GM23338 (cell line): ENCODE results near the gene TBC1D5. TPM values are rescaled to one million over a fixed set of nuclear protein-coding genes. Genes with fewer than 3 reads are reported as not detected.

ENCODE experiments used
- ATAC-seq: fragments of 200-7000 bp; cut with Tn5 transposase; 3 replicates; pipeline ENCODE4 v1.9.1; 2020
- DNase-seq: peaks from one replicate; pipeline ENCODE4 v3.0.0-alpha.2; 2015; ENCODE audit warnings: low spot score
- H2AFZ ChIP-seq: fragments of 200-600 bp; sonication (generic); 2 replicates; pipeline ENCODE4 v1.8.0; 2016; ENCODE audit warnings: antibody characterized with exemption, mild to moderate bottlenecking, moderate library complexity
- H3F3A ChIP-seq: fragments of 200-600 bp; sonication (generic); replicated peaks from 2 replicates; pipeline ENCODE4 v1.8.0; 2017; ENCODE audit warnings: antibody characterized with exemption, mixed run types, low read depth
- H3K27ac ChIP-seq: fragments of 200-600 bp; sonication (generic); 2 replicates; pipeline ENCODE4 v1.6.1; 2016; ENCODE audit warnings: low read depth
- H3K27me3 ChIP-seq: fragments of 200-600 bp; sonication (generic); 2 replicates; pipeline ENCODE4 v1.8.0; 2016; ENCODE audit warnings: mild to moderate bottlenecking, mixed run types, moderate library complexity; ENCODE audit not compliant: insufficient read depth
- H3K36me3 ChIP-seq: fragments of 200-600 bp; sonication (generic); 2 replicates; pipeline ENCODE4 v1.8.0; 2016; ENCODE audit warnings: mild to moderate bottlenecking; ENCODE audit not compliant: insufficient read depth
- H3K4me1 ChIP-seq: fragments of 200-600 bp; sonication (generic); 2 replicates; pipeline ENCODE4 v1.8.0; 2016; ENCODE audit warnings: mild to moderate bottlenecking, moderate library complexity; ENCODE audit not compliant: insufficient read depth
- H3K4me2 ChIP-seq: fragments of 200-600 bp; sonication (generic); 2 replicates; pipeline ENCODE4 v1.7.1; 2017; ENCODE audit warnings: mixed run types
- H3K4me3 ChIP-seq: fragments of 200-600 bp; sonication (generic); 2 replicates; pipeline ENCODE4 v1.6.1; 2016; ENCODE audit warnings: mixed run types
- H3K79me2 ChIP-seq: fragments of 200-600 bp; sonication (generic); replicated peaks from 2 replicates; pipeline ENCODE4 v1.8.0; 2017; ENCODE audit warnings: mild to moderate bottlenecking; ENCODE audit not compliant: insufficient read depth
- H3K9me2 ChIP-seq: fragments of 200-600 bp; sonication (generic); 2 replicates; pipeline ENCODE4 v1.8.0; 2017; ENCODE audit not compliant: insufficient read depth
- H4K20me1 ChIP-seq: fragments of 200-600 bp; sonication (generic); replicated peaks from 2 replicates; pipeline ENCODE4 v1.8.0; 2017; ENCODE audit warnings: mild to moderate bottlenecking; ENCODE audit not compliant: insufficient read depth
- H3K27ac Mint-ChIP-seq: 2 replicates; pipeline ENCODE4 v1.8.0; 2020; ENCODE audit warnings: inconsistent platforms, mild to moderate bottlenecking, moderate library complexity, mixed read lengths
- H3K27me3 Mint-ChIP-seq: 3 replicates; pipeline ENCODE4 v1.8.0; 2022; ENCODE audit warnings: low read depth, mild to moderate bottlenecking, moderate library complexity, mixed read lengths, inconsistent platforms; ENCODE audit not compliant: insufficient read depth, poor library complexity
- H3K36me3 Mint-ChIP-seq: 3 replicates; pipeline ENCODE4 v1.8.0; 2021; ENCODE audit warnings: low read depth, mild to moderate bottlenecking, inconsistent platforms, moderate library complexity, mixed read lengths
- H3K4me1 Mint-ChIP-seq: 3 replicates; pipeline ENCODE4 v1.8.0; 2020; ENCODE audit warnings: mild to moderate bottlenecking, inconsistent platforms, mixed read lengths
- H3K4me3 Mint-ChIP-seq: 3 replicates; pipeline ENCODE4 v1.8.0; 2021; ENCODE audit warnings: moderate library complexity, mild to moderate bottlenecking, inconsistent platforms, mixed read lengths
- H3K9me3 Mint-ChIP-seq: 3 replicates; pipeline ENCODE4 v1.8.0; 2020; ENCODE audit warnings: moderate library complexity, mild to moderate bottlenecking, inconsistent platforms, mixed read lengths
- CREB1 ChIP-seq: fragments of 250-450 bp; sonication (Bioruptor Pico); IDR thresholded peaks from 2 replicates; pipeline ENCODE4 v1.5.0; 2020; ENCODE audit warnings: low read depth, mild to moderate bottlenecking, moderate library complexity
- CTCF ChIP-seq, 2 experiments: fragments of 200-600 bp in 1 of 2; sonication (generic) in 1 of 2; conservative IDR thresholded peaks; 2 replicates each; pipeline versions ENCODE4 v1.5.1 to v1.6.1; 2016 to 2017; ENCODE audit warnings: antibody characterized with exemption in 2 of 2, low read depth in 2 of 2, mild to moderate bottlenecking in 2 of 2, moderate library complexity in 1 of 2
- ETS1 ChIP-seq: IDR thresholded peaks from 2 replicates; pipeline ENCODE4 v1.6.1; 2016; ENCODE audit warnings: antibody characterized with exemption
- EZH2 ChIP-seq: fragments of 200-600 bp; sonication (generic); IDR thresholded peaks from one replicate; pipeline ENCODE4 v1.8.0; 2017; ENCODE audit warnings: antibody characterized with exemption, mild to moderate bottlenecking, low read depth; ENCODE audit not compliant: unreplicated experiment
- EZH2phosphoT487 ChIP-seq: fragments of 200-600 bp; sonication (generic); IDR thresholded peaks from one replicate; pipeline ENCODE4 v1.8.1; 2018; ENCODE audit warnings: antibody characterized with exemption; ENCODE audit not compliant: unreplicated experiment
- JUNB ChIP-seq: IDR thresholded peaks from one replicate; pipeline ENCODE4 v1.6.1; 2016; ENCODE audit warnings: antibody characterized with exemption; ENCODE audit not compliant: unreplicated experiment
- NANOG ChIP-seq: IDR thresholded peaks from 2 replicates; pipeline ENCODE4 v1.6.1; 2016; ENCODE audit warnings: antibody characterized with exemption, borderline replicate concordance
- POLR2AphosphoS5 ChIP-seq: IDR thresholded peaks from 2 replicates; pipeline ENCODE4 v1.6.1; 2016; ENCODE audit warnings: antibody characterized with exemption, low read depth
- REST ChIP-seq: IDR thresholded peaks from one replicate; pipeline ENCODE4 v1.6.1; 2018; ENCODE audit warnings: antibody characterized with exemption; ENCODE audit not compliant: unreplicated experiment
- STAT1 ChIP-seq: IDR thresholded peaks from one replicate; pipeline ENCODE4 v1.6.1; 2016; ENCODE audit warnings: antibody characterized with exemption; ENCODE audit not compliant: unreplicated experiment
- ZNF114 ChIP-seq: fragments of 250-450 bp; sonication (Bioruptor Pico); IDR thresholded peaks from 2 replicates; pipeline ENCODE4 v1.5.0; 2020; ENCODE audit warnings: mild to moderate bottlenecking, moderate library complexity
- ZNF331 ChIP-seq: fragments of 250-450 bp; sonication (Bioruptor Pico); IDR thresholded peaks from 2 replicates; pipeline ENCODE4 v1.5.0; 2020; ENCODE audit warnings: low read depth, mild to moderate bottlenecking, moderate library complexity
- ZNF462 ChIP-seq: fragments of 250-450 bp; sonication (Bioruptor Pico); IDR thresholded peaks from 2 replicates; pipeline ENCODE4 v1.5.0; 2020; ENCODE audit warnings: mild to moderate bottlenecking, moderate library complexity
- polyA plus RNA-seq: library from polyadenylated mRNA; unstranded; fragments of >200 nt; fragmentation: Nextera tagmentation; extraction: Ambion mirVana; gene quantifications from 2 replicates; pipeline ENCODE4 v1.2.1, GENCODE V29; 2016
- total RNA-seq: library from RNA; depleted of rRNA; stranded (reverse); fragments of >200 nt; shearing (Covaris generic); gene quantifications from 2 replicates; pipeline ENCODE4 v1.2.3, GENCODE V29; 2014

TBC1D5 gene
- total and polyA plus RNA-seq, 2 experiments from 2014 or later = 21.8 to 48.1 TPM

GRCh38 chr3:17314171-17314570 lies 428.3 kb downstream of the TBC1D5 start (continued):
- TF ChIP-seq EZH2 (no peak), ZNF114 (no peak), CREB1 (CRISPR knock-in tag) (no peak)

- Mint-ChIP-seq H3K36me3 (no peaks in the 10 kb centered on the region), H3K4me1 (peaks cover 5% of the 10 kb centered on the region), H3K27me3 (no peaks in the 10 kb centered on the region), H3K4me3 (no peak overlapping the region), H3K9me3 (no peaks in the 10 kb centered on the region), H3K27ac (no peak overlapping the region)
- TF ChIP-seq POLR2AphosphoS5 (no peak), ETS1 (no peak), ZNF462 (CRISPR knock-in tag) (no peak), EZH2phosphoT487 (no peak), CTCF (conservative IDR thresholded peaks at IDR 0.05; ENCODE audit: low read depth in 2 of 2) (no peak), STAT1 (no peak), ZNF114 (no peak), JUNB (no peak), REST (no peak), CREB1 (CRISPR knock-in tag) (no peak), ZNF331 (CRISPR knock-in tag) (no peak), EZH2 (no peak), NANOG (no peak)
- H2AFZ ChIP-seq = no peak overlapping the region
- no peak overlapping the region for H3K4me3 ChIP-seq
- peaks cover 10% of the 10 kb centered on the region; the same call in 1 of the 2 replicates for H3K4me1 ChIP-seq
- DNase-seq = no peak
- no peaks in the 10 kb centered on the region for H3K27me3 ChIP-seq
- no peaks in the 10 kb centered on the region for H3K9me2 ChIP-seq
- no peaks in the 10 kb centered on the region for H4K20me1 ChIP-seq
- no peak overlapping the region for H3K27ac ChIP-seq
- no peak for ATAC-seq
- H3K4me2 ChIP-seq = no peak overlapping the region
- no peaks in the 10 kb centered on the region for H3K79me2 ChIP-seq
- H3K36me3 ChIP-seq = no peaks in the 10 kb centered on the region
- H3F3A ChIP-seq = no peaks in the 10 kb centered on the region
Observed at GRCh38 chr3:17313746-17314145, 428.7 kb downstream of the TBC1D5 start.
